Adrenal gland (tissue), 5 donors: ENCODE measurements around the gene KCNMA1.
"Not testable (repeated sequence)": the region's sequence is repeated elsewhere in the genome, so short reads cannot be mapped to it uniquely, and the experiment has no call there.

Experiments
- CTCF ChIP-seq, 6 experiments: fragments of 450-650 bp in 4 of 6; fragments of 200-600 bp in 2 of 6; sonication (generic) in 1 of 6; IDR thresholded peaks; 1 replicate in 5 of 6; 2 replicates in 1 of 6; pipeline versions ENCODE4 v1.5.1 to v1.8.0; 2016 to 2021; ENCODE audit warnings: antibody characterized with exemption in 6 of 6, mild to moderate bottlenecking in 2 of 6, moderate library complexity in 1 of 6
- POLR2A ChIP-seq, 2 donors: fragments of 450-650 bp; IDR thresholded peaks; one replicate each; pipeline ENCODE4 v1.6.1; 2017; ENCODE audit warnings: antibody characterized with exemption in 2 of 2, mild to moderate bottlenecking in 2 of 2, moderate library complexity in 1 of 2
- donor health status: DM: no; HTN: no; CAD: no.

- TF ChIP-seq CTCF, POLR2A (IDR thresholded peaks at IDR 0.05): not testable (repeated sequence)
Observed at GRCh38 chr10:77659046-77659670, 21.6 kb upstream of the KCNMA1 start.
